Liver (tissue), 3 donors: ENCODE results near the gene HSPA12B.

ENCODE experiments used
- CTCF ChIP-seq: fragments of 150-350 bp; IDR thresholded peaks from 2 replicates; pipeline ENCODE4 v1.5.1; 2017; ENCODE audit warnings: improper control_type of control experiment, low read depth, low read length; ENCODE audit not compliant: missing input control
- EGR1 ChIP-seq, 2 donors: IDR thresholded peaks; 2 replicates each; pipeline ENCODE4 v1.6.1; 2016 to 2018; ENCODE audit warnings: antibody characterized with exemption in 2 of 2, low read depth in 2 of 2
- GABPA ChIP-seq, 2 donors: IDR thresholded peaks in 1 of 2; conservative IDR thresholded peaks in 1 of 2; 2 replicates each; pipeline ENCODE4 v1.6.1; 2016; ENCODE audit warnings: antibody characterized with exemption in 2 of 2, mild to moderate bottlenecking in 1 of 2, moderate library complexity in 1 of 2
- HNF4G ChIP-seq: IDR thresholded peaks from 2 replicates; pipeline ENCODE4 v1.6.1; 2016; ENCODE audit warnings: antibody characterized with exemption
- JUND ChIP-seq, 2 donors: IDR thresholded peaks; 2 replicates each; pipeline ENCODE4 v1.6.1; 2016; ENCODE audit warnings: antibody characterized with exemption in 2 of 2
- RAD21 ChIP-seq, 2 donors: IDR thresholded peaks; 2 replicates each; pipeline ENCODE4 v1.6.1; 2016; ENCODE audit warnings: antibody characterized with exemption in 2 of 2, mild to moderate bottlenecking in 2 of 2
- REST ChIP-seq: IDR thresholded peaks from 2 replicates; pipeline ENCODE4 v1.6.1; 2016; ENCODE audit warnings: antibody characterized with exemption, mild to moderate bottlenecking
- RXRA ChIP-seq, 2 donors: IDR thresholded peaks; 2 replicates each; pipeline ENCODE4 v1.6.1; 2017 to 2018; ENCODE audit warnings: antibody characterized with exemption in 2 of 2, mild to moderate bottlenecking in 1 of 2
- SP1 ChIP-seq: IDR thresholded peaks from 2 replicates; pipeline ENCODE4 v1.6.1; 2018; ENCODE audit warnings: antibody characterized with exemption, mild to moderate bottlenecking
- TAF1 ChIP-seq: conservative IDR thresholded peaks from 2 replicates; pipeline ENCODE4 v1.6.1; 2016; ENCODE audit warnings: antibody characterized with exemption, mild to moderate bottlenecking
- YY1 ChIP-seq: IDR thresholded peaks from 2 replicates; pipeline ENCODE4 v1.6.1; 2016; ENCODE audit warnings: antibody characterized with exemption, mild to moderate bottlenecking
- ZBTB33 ChIP-seq: IDR thresholded peaks from 2 replicates; pipeline ENCODE4 v1.6.1; 2016; ENCODE audit warnings: antibody characterized with exemption
- TF ChIP-seq, protein P1 (sequence below): IDR thresholded peaks from 2 replicates; pipeline ENCODE4 v1.6.1; 2016; ENCODE audit warnings: antibody characterized with exemption
- donor health status: healthy.
- donor health status: healthy.

DNA sequence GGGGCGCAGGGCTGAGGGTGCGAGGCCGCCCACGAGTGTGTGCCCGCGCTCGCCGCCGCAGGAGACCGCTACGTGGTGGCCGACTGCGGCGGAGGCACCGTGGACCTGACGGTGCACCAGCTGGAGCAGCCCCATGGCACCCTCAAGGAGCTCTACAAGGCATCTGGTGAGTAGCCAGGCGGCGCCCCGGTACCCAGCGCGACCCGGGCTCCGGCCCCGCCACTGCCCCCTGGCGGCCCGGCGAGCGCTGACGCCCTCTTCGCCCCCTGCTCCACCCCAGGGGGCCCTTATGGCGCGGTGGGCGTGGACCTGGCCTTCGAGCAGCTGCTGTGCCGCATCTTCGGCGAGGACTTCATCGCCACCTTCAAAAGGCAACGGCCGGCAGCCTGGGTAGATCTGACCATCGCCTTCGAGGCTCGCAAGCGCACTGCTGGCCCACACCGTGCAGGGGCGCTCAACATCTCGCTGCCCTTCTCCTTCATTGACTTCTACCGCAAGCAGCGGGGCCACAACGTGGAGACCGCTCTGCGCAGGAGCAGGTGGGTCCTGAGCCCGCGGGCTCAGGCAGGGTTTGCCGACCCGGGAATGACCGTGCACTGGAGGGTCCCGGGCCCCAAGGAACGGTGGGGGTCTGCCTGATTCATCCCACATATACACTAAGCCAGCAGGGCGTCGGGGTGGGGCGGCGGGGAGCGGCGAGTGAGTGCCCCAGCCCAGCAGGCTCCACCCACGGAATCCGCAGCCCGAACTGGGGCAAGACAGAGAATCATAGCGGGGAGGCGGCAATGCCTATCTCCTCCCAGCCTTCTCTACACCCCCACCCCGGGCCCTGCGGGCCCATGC lies 17.4 kb downstream of the HSPA12B start:
- TF ChIP-seq REST = no peak
- peak; percentile 42 for TF ChIP-seq CTCF
- no peak for TF ChIP-seq HNF4G
- no peak for TF ChIP-seq RXRA (IDR thresholded peaks at IDR 0.05)
- no peak for TF ChIP-seq SP1
- TF ChIP-seq, protein P1, sequence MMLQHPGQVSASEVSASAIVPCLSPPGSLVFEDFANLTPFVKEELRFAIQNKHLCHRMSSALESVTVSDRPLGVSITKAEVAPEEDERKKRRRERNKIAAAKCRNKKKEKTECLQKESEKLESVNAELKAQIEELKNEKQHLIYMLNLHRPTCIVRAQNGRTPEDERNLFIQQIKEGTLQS = no peak
- TF ChIP-seq TAF1 = no peak
- TF ChIP-seq YY1 = no peak
- TF ChIP-seq JUND (IDR thresholded peaks at IDR 0.05) = no peak
- TF ChIP-seq GABPA (IDR thresholded peaks at IDR 0.05 in 1 of 2, conservative IDR thresholded peaks at IDR 0.05 in 1 of 2) = no peak
- peak in 1 of 2 donors; percentile 50 for TF ChIP-seq RAD21 (IDR thresholded peaks at IDR 0.05)
- no peak for TF ChIP-seq ZBTB33
- no peak for TF ChIP-seq EGR1 (IDR thresholded peaks at IDR 0.05; ENCODE audit: low read depth in 2 of 2)
